Testis (tissue), 3 donors: ENCODE data around the gene PRR5. TPM values are rescaled to one million over a fixed set of nuclear protein-coding genes. Genes with fewer than 3 reads are reported as not detected.

Experiments
- DNase-seq: peaks from one replicate; pipeline ENCODE4 v3.0.0-alpha.2; 2019
- H3K27ac ChIP-seq, 2 donors: fragments of 200-600 bp; sonication (generic); one replicate each; pipeline ENCODE4 v1.5.1; 2019
- H3K27me3 ChIP-seq: fragments of 200-600 bp; sonication (generic); one replicate; pipeline ENCODE4 v1.5.1; 2019
- H3K36me3 ChIP-seq: fragments of 200-600 bp; sonication (generic); one replicate; pipeline ENCODE4 v1.5.1; 2017; ENCODE audit warnings: low read depth; ENCODE audit errors: missing control alignments
- H3K4me1 ChIP-seq: fragments of 200-600 bp; sonication (generic); one replicate; pipeline ENCODE4 v1.5.1; 2019
- H3K4me3 ChIP-seq, 2 donors: fragments of 200-600 bp; sonication (generic); one replicate each; pipeline ENCODE4 v1.5.1; 2017 to 2019
- H3K9me3 ChIP-seq: fragments of 200-600 bp; sonication (generic); one replicate; pipeline ENCODE4 v1.5.1; 2017
- POLR2A ChIP-seq: fragments of 450-650 bp; IDR thresholded peaks from one replicate; pipeline ENCODE4 v1.6.1; 2017; ENCODE audit warnings: antibody characterized with exemption, mild to moderate bottlenecking, moderate library complexity
- WGBS, 2 donors: methylation state at CpG; one replicate each; pipeline ENCODE4 v1.1.5; 2018; 5-methylcytosine and 5-hydroxymethylcytosine counted together
- intact Hi-C: fragments of 100-400 bp; cut with DNase I; formaldehyde crosslinking; loops from one replicate; pipeline ENCODE4 v1.15.1; 2023; ENCODE audit warnings: low total_unique reads
- polyA plus RNA-seq: library from polyadenylated mRNA; stranded (reverse); fragments of 350-450 nt; fragmentation: Illumina TruSeq; extraction: RNeasy Lipid Tissue Mini Kit (QIAGEN cat#74804); gene quantifications from one replicate; pipeline ENCODE4 v1.2.3, GENCODE V29; 2014; ENCODE audit warnings: low read depth, low replicate concordance; ENCODE audit not compliant: insufficient read depth
- total RNA-seq, 2 donors: library from RNA; depleted of rRNA; stranded (reverse); fragments of >200 nt; gene quantifications; one replicate each; pipeline ENCODE4 v1.2.3, GENCODE V29; 2016
- TF ChIP-seq, protein P1 (sequence below), 3 experiments: fragments of 450-650 bp in 2 of 3; fragments of 200-600 bp in 1 of 3; sonication (generic) in 1 of 3; IDR thresholded peaks; one replicate each; pipeline ENCODE4 v1.5.1; 2016 to 2019; ENCODE audit warnings: antibody characterized with exemption in 3 of 3, mild to moderate bottlenecking in 2 of 3, moderate library complexity in 1 of 3

Gene PRR5
- total and polyA plus RNA-seq, 3 donors from 2014 or later, result 20.2 to 50.4 (median 38.4) TPM

GRCh38 chr22:44727709-44728108 lies 25.7 kb downstream of the PRR5 start:
- Histone ChIP-seq H3K36me3 (no peaks in the 10 kb centered on the region), H3K27me3 (no peaks in the 10 kb centered on the region), H3K4me3 (no peak overlapping the region), H3K27ac (no peak overlapping the region), H3K4me1 (peaks cover 6% of the 10 kb centered on the region), H3K9me3 (no peaks in the 10 kb centered on the region)
- TF ChIP-seq POLR2A, result no peak
- TF ChIP-seq, protein P1, sequence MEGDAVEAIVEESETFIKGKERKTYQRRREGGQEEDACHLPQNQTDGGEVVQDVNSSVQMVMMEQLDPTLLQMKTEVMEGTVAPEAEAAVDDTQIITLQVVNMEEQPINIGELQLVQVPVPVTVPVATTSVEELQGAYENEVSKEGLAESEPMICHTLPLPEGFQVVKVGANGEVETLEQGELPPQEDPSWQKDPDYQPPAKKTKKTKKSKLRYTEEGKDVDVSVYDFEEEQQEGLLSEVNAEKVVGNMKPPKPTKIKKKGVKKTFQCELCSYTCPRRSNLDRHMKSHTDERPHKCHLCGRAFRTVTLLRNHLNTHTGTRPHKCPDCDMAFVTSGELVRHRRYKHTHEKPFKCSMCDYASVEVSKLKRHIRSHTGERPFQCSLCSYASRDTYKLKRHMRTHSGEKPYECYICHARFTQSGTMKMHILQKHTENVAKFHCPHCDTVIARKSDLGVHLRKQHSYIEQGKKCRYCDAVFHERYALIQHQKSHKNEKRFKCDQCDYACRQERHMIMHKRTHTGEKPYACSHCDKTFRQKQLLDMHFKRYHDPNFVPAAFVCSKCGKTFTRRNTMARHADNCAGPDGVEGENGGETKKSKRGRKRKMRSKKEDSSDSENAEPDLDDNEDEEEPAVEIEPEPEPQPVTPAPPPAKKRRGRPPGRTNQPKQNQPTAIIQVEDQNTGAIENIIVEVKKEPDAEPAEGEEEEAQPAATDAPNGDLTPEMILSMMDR (IDR thresholded peaks at IDR 0.05), result no peak
- WGBS, 2 donors, result 89 to 90% methylated on average over 8 to 13 of the region's 13 CpGs
- intact Hi-C loops, result no loop called here
- no peak for DNase-seq

GRCh38 chr22:44728761-44729324 lies 26.8 kb downstream of the PRR5 start:
- intact Hi-C loops, result no loop called here
- no peaks in the 10 kb centered on the region for H3K27me3 ChIP-seq
- TF ChIP-seq, protein P1 (IDR thresholded peaks at IDR 0.05), result no peak
- no peak for TF ChIP-seq POLR2A
- H3K4me3 ChIP-seq, result no peak overlapping the region
- WGBS, 2 donors, result 56% methylated on average over 21 of the region's 21 CpGs; no CpG with 5 or more reads in 1 of the 2 donors
- peak overlapping the region; percentile 51 to 71 for H3K27ac ChIP-seq
- no peaks in the 10 kb centered on the region for H3K9me3 ChIP-seq
- peaks cover 6% of the 10 kb centered on the region for H3K4me1 ChIP-seq
- H3K36me3 ChIP-seq, result no peaks in the 10 kb centered on the region
- DNase-seq, result peak; percentile 64

GRCh38 chr22:44729391-44730021 lies 27.5 kb downstream of the PRR5 start:
- Histone ChIP-seq H3K4me1 (peaks cover 6% of the 10 kb centered on the region), H3K36me3 (no peaks in the 10 kb centered on the region), H3K27me3 (no peaks in the 10 kb centered on the region), H3K4me3 (no peak overlapping the region), H3K27ac (peak overlapping the region; percentile 51 to 71), H3K9me3 (no peaks in the 10 kb centered on the region)
- peak; percentile 66 for DNase-seq
- no peak for TF ChIP-seq POLR2A
- TF ChIP-seq, protein P1 (IDR thresholded peaks at IDR 0.05), result peak in 1 of 3 experiments; percentile 7
- intact Hi-C loops, result no loop called here
- WGBS, 2 donors, result 20 to 42% methylated on average over 3 to 38 of the region's 39 CpGs

GRCh38 chr22:44730022-44730393 lies 28.0 kb downstream of the PRR5 start:
- no peaks in the 10 kb centered on the region for H3K9me3 ChIP-seq
- no peaks in the 10 kb centered on the region for H3K27me3 ChIP-seq
- peaks cover 6% of the 10 kb centered on the region for H3K4me1 ChIP-seq
- 36% methylated on average over 14 of the region's 14 CpGs; no CpG with 5 or more reads in 1 of the 2 donors for WGBS, 2 donors
- no peaks in the 10 kb centered on the region for H3K36me3 ChIP-seq
- DNase-seq, result no peak
- intact Hi-C loops, result no loop called here
- H3K4me3 ChIP-seq, result no peak overlapping the region
- peak overlapping the region in 1 of 2 donors; percentile 71 for H3K27ac ChIP-seq
- TF ChIP-seq POLR2A, result no peak

DNA sequence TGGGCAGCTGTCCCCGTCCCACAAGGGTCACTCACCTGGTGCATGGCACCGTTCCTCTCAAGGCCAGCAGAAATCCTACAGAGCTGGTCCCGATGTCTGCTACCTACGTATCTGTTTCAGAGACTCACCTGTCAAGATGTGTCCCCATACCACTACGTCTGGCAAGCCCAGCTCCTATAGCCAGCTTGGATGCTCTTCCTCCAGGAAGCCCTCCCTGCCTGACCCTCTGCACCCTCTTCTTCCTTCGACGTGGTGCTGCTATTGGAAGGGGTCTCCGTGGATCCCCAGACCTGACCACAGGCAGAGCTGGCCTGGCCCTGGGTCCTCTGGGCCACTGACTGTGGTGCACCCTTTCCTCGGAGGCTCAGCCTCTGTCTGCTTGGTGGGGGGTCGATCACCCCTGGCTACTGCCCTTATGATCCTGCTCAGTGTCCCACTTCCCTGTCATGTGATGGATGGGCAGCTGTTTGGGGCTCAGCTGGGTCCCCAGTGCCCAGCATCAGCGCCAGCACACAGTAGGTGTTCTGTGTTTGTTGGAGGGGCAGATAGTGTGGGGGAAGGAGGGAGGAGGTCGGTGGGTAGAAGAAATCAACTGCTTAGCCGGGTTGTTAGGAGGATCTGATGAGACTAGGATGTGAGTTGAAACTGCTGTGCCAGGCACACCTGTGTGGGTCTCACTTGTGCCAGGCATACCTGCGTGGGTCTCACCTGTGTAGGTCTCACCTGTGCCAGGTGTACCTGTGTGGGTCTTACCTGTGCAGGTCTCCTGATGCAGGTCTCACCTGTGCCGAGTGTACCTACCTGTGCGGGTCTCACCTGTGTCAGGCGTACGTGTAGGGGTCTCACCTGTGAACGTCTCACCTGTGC lies 28.7 kb downstream of the PRR5 start:
- intact Hi-C loops, result no loop called here
- peaks cover 6% of the 10 kb centered on the region for H3K4me1 ChIP-seq
- no peaks in the 10 kb centered on the region for H3K36me3 ChIP-seq
- no peak for DNase-seq
- 76 to 84% methylated on average over 9 to 19 of the region's 19 CpGs for WGBS, 2 donors
- TF ChIP-seq, protein P1 (IDR thresholded peaks at IDR 0.05), result no peak
- TF ChIP-seq POLR2A, result no peak
- H3K9me3 ChIP-seq, result no peaks in the 10 kb centered on the region
- no peak overlapping the region for H3K27ac ChIP-seq
- H3K4me3 ChIP-seq, result no peak overlapping the region
- H3K27me3 ChIP-seq, result no peaks in the 10 kb centered on the region
